GM21717 (cell line): ENCODE measurements around the gene DHX32.
"Not testable (repeated sequence)": the region's sequence is repeated elsewhere in the genome, so short reads cannot be mapped to it uniquely, and the experiment has no call there.

Experiments
- ATAC-seq: cut with Tn5 transposase; IDR thresholded peaks from one replicate; pipeline ENCODE4 v1.9.1; 2021; ENCODE audit warnings: mild to moderate bottlenecking, moderate library complexity; ENCODE audit not compliant: unreplicated experiment

The DHX32 gene

GRCh38 chr10:125896088-125896934 lies 15.2 kb upstream of the DHX32 start, which contains the start of gene FANK1:
TSS of gene FANK1 (plus strand) at chr10:125896564. CDS start at chr10:125896643, 79 bp downstream.
- peak; percentile 90 for ATAC-seq

GRCh38 chr10:125895130-125896087 lies 14.3 kb upstream of the DHX32 start:
- peak; percentile 49 for ATAC-seq

GRCh38 chr10:125894176-125894575 lies 13.1 kb upstream of the DHX32 start:
- not testable (repeated sequence) for ATAC-seq

- not testable (repeated sequence) for ATAC-seq
Measured at GRCh38 chr10:125892402-125892801, 11.3 kb upstream of the DHX32 start.

GRCh38 chr10:125889441-125889840 lies 8.3 kb upstream of the DHX32 start:
- ATAC-seq: not testable (repeated sequence)

GRCh38 chr10:125886914-125887512 lies 5.9 kb upstream of the DHX32 start:
- no peak for ATAC-seq

GRCh38 chr10:125883211-125883610 lies 2.1 kb upstream of the DHX32 start:
- ATAC-seq: no peak

- ATAC-seq: no peak
Measured at GRCh38 chr10:125882596-125882995, 1.5 kb upstream of the DHX32 start.

GRCh38 chr10:125880719-125881118 lies 373 bp downstream of the DHX32 start:
- ATAC-seq: no peak

GRCh38 chr10:125878957-125879835 lies 1.9 kb downstream of the DHX32 start:
- ATAC-seq: no peak

GRCh38 chr10:125871338-125871737 lies 9.8 kb downstream of the DHX32 start:
- no peak for ATAC-seq

- peak; percentile 61 for ATAC-seq
Measured at GRCh38 chr10:125868372-125868975, 12.6 kb downstream of the DHX32 start.

GRCh38 chr10:125866421-125867029 lies 14.6 kb downstream of the DHX32 start:
- no peak for ATAC-seq

- no peak for ATAC-seq
Measured at GRCh38 chr10:125865120-125865519, 16.0 kb downstream of the DHX32 start.

- no peak for ATAC-seq
Measured at GRCh38 chr10:125859128-125859817, 21.8 kb downstream of the DHX32 start.

- no peak for ATAC-seq
Measured at GRCh38 chr10:125857185-125857760, 23.8 kb downstream of the DHX32 start.

GRCh38 chr10:125852487-125852886 lies 28.6 kb downstream of the DHX32 start:
- ATAC-seq: no peak
